ENCODE results near the gene CUZD1. TPM values are rescaled to one million over a fixed set of nuclear protein-coding genes. Genes with fewer than 3 reads are reported as not detected.
"Not testable (repeated sequence)": the region's sequence is repeated elsewhere in the genome, so short reads cannot be mapped to it uniquely, and the experiment has no call there.

Gene CUZD1
- total and polyA plus RNA-seq, 9 of the 15 experiments (the other 6 are each of a cell fraction or from before 2014, with no cell fraction given) = 0.51 to 1.7 (median 1.1) TPM

- TF ChIP-seq CTCF (IDR thresholded peaks at IDR 0.05 in 2 of 3, conservative IDR thresholded peaks at IDR 0.05 in 1 of 3; ENCODE audit: insufficient read depth in 2 of 3, low read depth in 1 of 3, low read length in 3 of 3) (no peak), NFIC (IDR thresholded peaks at IDR 0.05) (no peak), ZNF785 (CRISPR knock-in tag; IDR thresholded peaks at IDR 0.05) (no peak)
Measured at GRCh38 chr10:122859527-122859926, 13.9 kb upstream of the CUZD1 start (continued).

- intact Hi-C loops (cut with micrococcal nuclease) = not testable (repeated sequence)
Measured at GRCh38 chr10:122858042-122858441, 12.4 kb upstream of the CUZD1 start.

More at GRCh38 chr10:122858042-122858441, 12.4 kb upstream of the CUZD1 start:
- H3K27ac ChIP-seq (ENCODE audit: extremely low read depth, low read depth, low read length); BruUV-seq (replicated peaks); CTCF ChIA-PET (ENCODE audit: low intra/inter-chr PET ratio); in situ Hi-C loops (cut with MboI); H3K27me3 ChIP-seq (ENCODE audit: control insufficient read depth in 2 of 2, insufficient read depth in 2 of 2, low read length in 2 of 2); H3K9me3 ChIP-seq (replicated peaks; ENCODE audit: control insufficient read depth, insufficient read depth, low read depth, low read length); H3K9me1 ChIP-seq (ENCODE audit: control insufficient read depth, insufficient read depth, low read length); FAIRE-seq; POLR2A ChIA-PET; DNase-seq (ENCODE audit: extremely low read depth in 1 of 4, low spot score in 3 of 4); H3K9ac ChIP-seq (ENCODE audit: insufficient read depth in 1 of 2, low read depth in 2 of 2, low read length in 2 of 2); H3K4me2 ChIP-seq (ENCODE audit: insufficient read depth, low read length); ATAC-seq; H2AFZ ChIP-seq (ENCODE audit: low read depth, low read length); H3K4me3 ChIP-seq; H3K4me1 ChIP-seq (replicated peaks in 1 of 2; ENCODE audit: control insufficient read depth in 2 of 2, insufficient read depth in 2 of 2, low read length in 2 of 2): not testable (repeated sequence)
- Histone ChIP-seq H4K20me1 (replicated peaks; ENCODE audit: control insufficient read depth, insufficient read depth, low read length) (peaks cover 19% of the 10 kb centered on the region), H3K36me3 (ENCODE audit: control insufficient read depth, insufficient read depth, low read length) (peaks cover 24% of the 10 kb centered on the region; the same call in 2 of the 3 replicates), H3K79me2 (ENCODE audit: control insufficient read depth, insufficient read depth, low read length) (peaks cover 39% of the 10 kb centered on the region)
- WGBS (ENCODE audit: insufficient coverage, low coverage, missing lambda C conversion rate) = 55% methylated on average over 3 of the region's 5 CpGs
